Fibroblast of lung (primary cell): ENCODE measurements around the gene IRGM.

ENCODE experiments used
- CTCF ChIP-seq, 2 donors: IDR thresholded peaks in 1 of 2; conservative IDR thresholded peaks in 1 of 2; 1 replicate in 1 of 2; 2 replicates in 1 of 2; pipeline ENCODE4 v1.5.1; 2011 to 2012; ENCODE audit warnings: low read length in 2 of 2, control low read depth in 1 of 2, inconsistent platforms in 1 of 2, low read depth in 1 of 2, mild to moderate bottlenecking in 1 of 2
- EZH2 ChIP-seq: IDR thresholded peaks from 2 replicates; pipeline ENCODE4 v1.5.1; 2012; ENCODE audit warnings: low read length, control low read depth, mild to moderate bottlenecking; ENCODE audit errors: missing control alignments

DNA sequence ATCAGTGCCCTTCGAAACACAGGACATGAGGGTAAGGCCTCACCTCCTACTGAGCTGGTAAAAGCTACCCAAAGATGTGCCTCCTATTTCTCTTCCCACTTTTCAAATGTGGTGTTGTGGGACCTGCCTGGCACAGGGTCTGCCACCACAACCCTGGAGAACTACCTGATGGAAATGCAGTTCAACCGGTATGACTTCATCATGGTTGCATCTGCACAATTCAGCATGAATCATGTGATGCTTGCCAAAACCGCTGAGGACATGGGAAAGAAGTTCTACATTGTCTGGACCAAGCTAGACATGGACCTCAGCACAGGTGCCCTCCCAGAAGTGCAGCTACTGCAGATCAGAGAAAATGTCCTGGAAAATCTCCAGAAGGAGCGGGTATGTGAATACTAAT lies 1.9 kb downstream of the IRGM start:
- TF ChIP-seq CTCF (conservative IDR thresholded peaks at IDR 0.05 in 1 of 2, IDR thresholded peaks at IDR 0.05 in 1 of 2; ENCODE audit: low read depth in 1 of 2, low read length in 2 of 2), result no peak
- TF ChIP-seq EZH2, result no peak
